Activated CD4-positive, alpha-beta T cell treated with anti-CD3 and anti-CD28 coated beads, Interleukin-2, Interleukin-6, amounts not matched to agents 100 ng/mL and 50 ng/mL, durations not matched to agents 16 hours and 8 hours (primary cell): ENCODE results near the gene DOCK2.
"Not testable (repeated sequence)": the region's sequence is repeated elsewhere in the genome, so short reads cannot be mapped to it uniquely, and the experiment has no call there.

Source experiments
- DNase-seq: peaks from one replicate; pipeline ENCODE4 v3.0.0-alpha.2; 2020

Gene DOCK2

GRCh38 chr5:169637085-169637548, at the start of gene DOCK2:
TSS of gene DOCK2 (plus strand) at chr5:169637275. CDS start at chr5:169637327, 52 bp downstream.
- DNase-seq: peak; percentile 85

- DNase-seq: no peak
Observed at GRCh38 chr5:169590602-169591001, 46.5 kb upstream of the DOCK2 start.

- DNase-seq: no peak
Observed at GRCh38 chr5:169591636-169592035, 45.4 kb upstream of the DOCK2 start.

- DNase-seq: no peak
Observed at GRCh38 chr5:169592937-169593650, 44.0 kb upstream of the DOCK2 start.

GRCh38 chr5:169595172-169595820, 41.8 kb upstream of the DOCK2 start:
- no peak for DNase-seq

GRCh38 chr5:169599451-169599850, 37.6 kb upstream of the DOCK2 start:
- DNase-seq: no peak

- no peak for DNase-seq
Observed at GRCh38 chr5:169602535-169602934, 34.5 kb upstream of the DOCK2 start.

GRCh38 chr5:169606279-169606678, 30.8 kb upstream of the DOCK2 start:
- DNase-seq: no peak

- no peak for DNase-seq
Observed at GRCh38 chr5:169607882-169608281, 29.2 kb upstream of the DOCK2 start.

GRCh38 chr5:169609716-169610115, 27.4 kb upstream of the DOCK2 start:
- no peak for DNase-seq

GRCh38 chr5:169610606-169611005, 26.5 kb upstream of the DOCK2 start:
- no peak for DNase-seq

GRCh38 chr5:169615561-169615960, 21.5 kb upstream of the DOCK2 start:
- DNase-seq: no peak

GRCh38 chr5:169624307-169624706, 12.8 kb upstream of the DOCK2 start:
- DNase-seq: not testable (repeated sequence)

- DNase-seq: no peak
Observed at GRCh38 chr5:169626779-169627178, 10.3 kb upstream of the DOCK2 start.

GRCh38 chr5:169627551-169627950, 9.5 kb upstream of the DOCK2 start:
- DNase-seq: no peak

GRCh38 chr5:169628892-169629291, 8.2 kb upstream of the DOCK2 start:
- DNase-seq: no peak

GRCh38 chr5:169629847-169630548, 7.1 kb upstream of the DOCK2 start:
- DNase-seq: peak; percentile 75

GRCh38 chr5:169631360-169631759, 5.7 kb upstream of the DOCK2 start:
- DNase-seq: no peak

GRCh38 chr5:169632946-169633345, 4.1 kb upstream of the DOCK2 start:
- DNase-seq: no peak

- no peak for DNase-seq
Observed at GRCh38 chr5:169634606-169635005, 2.5 kb upstream of the DOCK2 start.

- no peak for DNase-seq
Observed at GRCh38 chr5:169635936-169636335, 1.1 kb upstream of the DOCK2 start.

- no peak for DNase-seq
Observed at GRCh38 chr5:169636477-169637084, 494 bp upstream of the DOCK2 start.

- DNase-seq: peak; percentile 87
Observed at GRCh38 chr5:169637549-169638121, 560 bp downstream of the DOCK2 start.
